GM11168 (cell line): ENCODE results near the gene P4HA2.

Experiments
- in situ Hi-C: fragments of 300-500 bp; cut with MboI; formaldehyde crosslinking; loops from one replicate; pipeline ENCODE4 v1.12.0; 2022; ENCODE audit warnings: low sequenced_read_pairs; ENCODE audit not compliant: unreplicated experiment

P4HA2 gene

GRCh38 chr5:132229236-132229635 is 1.6 kb upstream of the P4HA2 start:
- in situ Hi-C loops = no loop called here

- in situ Hi-C loops = no loop called here
Measured at GRCh38 chr5:132228241-132229035, 785 bp upstream of the P4HA2 start.

GRCh38 chr5:132227235-132227484 is 493 bp downstream of the P4HA2 start:
- in situ Hi-C loops = no loop called here

GRCh38 chr5:132226516-132227234 is 978 bp downstream of the P4HA2 start:
- in situ Hi-C loops = no loop called here

GRCh38 chr5:132225165-132226032 is 2.3 kb downstream of the P4HA2 start:
- in situ Hi-C loops = no loop called here

GRCh38 chr5:132224716-132225115 is 2.9 kb downstream of the P4HA2 start:
- in situ Hi-C loops = no loop called here

- in situ Hi-C loops = no loop called here
Measured at GRCh38 chr5:132223861-132224260, 3.8 kb downstream of the P4HA2 start.

GRCh38 chr5:132222649-132223038 is 5.0 kb downstream of the P4HA2 start:
- in situ Hi-C loops = no loop called here

- in situ Hi-C loops = no loop called here
Measured at GRCh38 chr5:132221781-132222648, 5.6 kb downstream of the P4HA2 start.

GRCh38 chr5:132220491-132220890 is 7.2 kb downstream of the P4HA2 start:
- in situ Hi-C loops = no loop called here

- in situ Hi-C loops = no loop called here
Measured at GRCh38 chr5:132219981-132220380, 7.7 kb downstream of the P4HA2 start.

- in situ Hi-C loops = no loop called here
Measured at GRCh38 chr5:132219289-132219970, 8.2 kb downstream of the P4HA2 start.

GRCh38 chr5:132218321-132218720 is 9.3 kb downstream of the P4HA2 start:
- in situ Hi-C loops = no loop called here

GRCh38 chr5:132215329-132215728 is 12.3 kb downstream of the P4HA2 start:
- in situ Hi-C loops = no loop called here

- in situ Hi-C loops = no loop called here
Measured at GRCh38 chr5:132214491-132214890, 13.2 kb downstream of the P4HA2 start.

GRCh38 chr5:132213666-132214065 is 14.0 kb downstream of the P4HA2 start:
- in situ Hi-C loops = no loop called here

GRCh38 chr5:132211787-132212186 is 15.9 kb downstream of the P4HA2 start:
- in situ Hi-C loops = no loop called here

GRCh38 chr5:132210944-132211343 is 16.7 kb downstream of the P4HA2 start:
- in situ Hi-C loops = no loop called here

GRCh38 chr5:132209901-132210545 is 17.6 kb downstream of the P4HA2 start:
- in situ Hi-C loops = no loop called here
